Smooth muscle cell (in vitro differentiated cells): ENCODE results near the gene FUBP3. TPM values are rescaled to one million over a fixed set of nuclear protein-coding genes. Genes with fewer than 3 reads are reported as not detected.

Experiments
- DNase-seq: peaks from one replicate; lab custom pipeline; 2025; ENCODE audit not compliant: unreplicated experiment; lab: John Stamatoyannopoulos, UW
- H2AFZ ChIP-seq: fragments of 200-600 bp; sonication (generic); 2 replicates; pipeline ENCODE4 v1.6.0; 2016; ENCODE audit warnings: antibody characterized with exemption, low read depth, mild to moderate bottlenecking
- H3F3A ChIP-seq: fragments of 200-600 bp; sonication (generic); 2 replicates; pipeline ENCODE4 v1.6.0; 2017; ENCODE audit warnings: antibody characterized with exemption, low read depth
- H3K27ac ChIP-seq: fragments of 200-600 bp; sonication (generic); 2 replicates; pipeline ENCODE4 v1.5.1; 2016; ENCODE audit warnings: low read depth, mild to moderate bottlenecking
- H3K27me3 ChIP-seq: fragments of 200-600 bp; sonication (generic); 2 replicates; pipeline ENCODE4 v1.6.1; 2016; ENCODE audit warnings: low read depth, mild to moderate bottlenecking
- H3K36me3 ChIP-seq: fragments of 200-600 bp; sonication (generic); 2 replicates; pipeline ENCODE4 v1.5.1; 2016; ENCODE audit warnings: low read depth
- H3K4me1 ChIP-seq: fragments of 200-600 bp; sonication (generic); 2 replicates; pipeline ENCODE4 v1.5.1; 2016; ENCODE audit warnings: low read depth
- H3K4me2 ChIP-seq: fragments of 200-600 bp; sonication (generic); 2 replicates; pipeline ENCODE4 v1.6.0; 2016; ENCODE audit warnings: mild to moderate bottlenecking
- H3K4me3 ChIP-seq: fragments of 200-600 bp; sonication (generic); 2 replicates; pipeline ENCODE4 v1.5.1; 2016; ENCODE audit warnings: mild to moderate bottlenecking
- H3K79me2 ChIP-seq: fragments of 200-600 bp; sonication (generic); 2 replicates; pipeline ENCODE4 v1.6.0; 2016; ENCODE audit warnings: low read depth, mild to moderate bottlenecking
- H3K9ac ChIP-seq: fragments of 200-600 bp; sonication (generic); 2 replicates; pipeline ENCODE4 v1.6.0; 2016; ENCODE audit warnings: low read depth
- H3K9me3 ChIP-seq: fragments of 200-600 bp; sonication (generic); replicated peaks from 2 replicates; pipeline ENCODE4 v1.5.1; 2016; ENCODE audit warnings: low read depth
- H4K20me1 ChIP-seq: fragments of 200-600 bp; sonication (generic); 2 replicates; pipeline ENCODE4 v1.6.0; 2016; ENCODE audit warnings: low read depth
- CTCF ChIP-seq: fragments of 200-600 bp; sonication (generic); IDR thresholded peaks from 2 replicates; pipeline ENCODE4 v1.5.1; 2017; ENCODE audit warnings: borderline replicate concordance, mild to moderate bottlenecking, antibody characterized with exemption; ENCODE audit not compliant: insufficient read depth, poor library complexity, severe bottlenecking
- WGBS: methylation state at CpG from one replicate; pipeline ENCODE4 v1.1.7; 2016; ENCODE audit warnings: low lambda C conversion rate; 5-methylcytosine and 5-hydroxymethylcytosine counted together
- polyA plus RNA-seq: library from polyadenylated mRNA; unstranded; fragments of >200 nt; fragmentation: Nextera tagmentation; extraction: Ambion mirVana; gene quantifications from 2 replicates; pipeline ENCODE4 v1.2.1, GENCODE V29; 2016
- total RNA-seq: library from RNA; depleted of rRNA; stranded (reverse); fragments of >200 nt; gene quantifications from 2 replicates; pipeline ENCODE4 v1.2.3, GENCODE V29; 2014

The FUBP3 gene
- total and polyA plus RNA-seq, 2 experiments from 2014 or later = 46.9 to 52.5 TPM

- peak overlapping the region; percentile 87 for H2AFZ ChIP-seq
- peak overlapping the region; percentile 59 for H3K4me3 ChIP-seq
- H3K9ac ChIP-seq = no peak overlapping the region
- no peaks in the 10 kb centered on the region for H3K4me1 ChIP-seq
- H3K9me3 ChIP-seq = no peaks in the 10 kb centered on the region
- H3K27ac ChIP-seq = no peak overlapping the region
- no peaks in the 10 kb centered on the region for H3F3A ChIP-seq
- TF ChIP-seq CTCF = no peak
- no peaks in the 10 kb centered on the region for H4K20me1 ChIP-seq
- H3K27me3 ChIP-seq = peaks cover 23% of the 10 kb centered on the region
- 9% methylated on average over 51 of the region's 116 CpGs for WGBS
- DNase-seq = peak; percentile 59
- peak overlapping the region; percentile 97 for H3K4me2 ChIP-seq
- H3K79me2 ChIP-seq = no peaks in the 10 kb centered on the region
- H3K36me3 ChIP-seq = no peaks in the 10 kb centered on the region
Observed at GRCh38 chr9:130680836-130681768, 101.7 kb downstream of the FUBP3 start.

DNA sequence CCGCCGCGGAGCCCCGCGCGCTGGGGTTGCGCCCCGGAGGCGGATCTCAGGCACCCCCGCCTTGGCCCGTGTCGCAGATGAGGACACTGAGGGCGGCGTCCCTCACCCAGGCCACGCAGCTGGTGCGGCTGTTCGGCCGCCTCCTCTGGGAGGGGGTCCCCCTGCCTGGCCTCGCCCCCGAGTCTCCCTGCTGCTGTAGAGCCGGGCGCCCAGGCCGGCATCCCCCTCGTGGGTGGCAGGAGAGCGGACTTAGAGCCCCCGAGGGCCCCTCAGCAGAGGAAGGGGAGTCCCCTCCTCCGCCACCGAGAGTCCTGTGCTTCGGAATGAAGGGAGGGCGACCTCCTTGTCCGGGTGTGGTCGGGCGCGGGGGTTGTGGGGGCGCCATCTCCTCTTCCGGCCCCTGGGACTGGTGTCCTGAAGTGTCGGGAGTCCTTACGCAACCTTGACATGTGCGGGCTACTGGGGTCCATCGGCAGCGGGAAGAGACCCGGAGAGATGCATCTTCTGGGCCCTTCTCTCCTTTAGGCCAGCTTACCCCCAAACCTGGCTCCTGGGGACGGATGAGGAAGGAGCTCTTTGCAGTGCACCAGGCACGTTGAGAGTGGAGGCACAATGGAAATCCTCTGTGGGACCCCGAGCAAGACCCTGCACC is 102.5 kb downstream of the FUBP3 start:
- Histone ChIP-seq H2AFZ (peak overlapping the region; percentile 92), H4K20me1 (no peaks in the 10 kb centered on the region), H3K4me1 (no peaks in the 10 kb centered on the region), H3K27ac (no peak overlapping the region), H3K36me3 (no peaks in the 10 kb centered on the region), H3K9me3 (no peaks in the 10 kb centered on the region), H3K27me3 (peaks cover 23% of the 10 kb centered on the region), H3K4me3 (peak overlapping the region; percentile 59), H3K79me2 (no peaks in the 10 kb centered on the region), H3F3A (no peaks in the 10 kb centered on the region), H3K4me2 (peak overlapping the region; percentile 97), H3K9ac (no peak overlapping the region)
- DNase-seq = no peak
- no peak for TF ChIP-seq CTCF
- 4% methylated on average over 40 of the region's 45 CpGs for WGBS

DNA sequence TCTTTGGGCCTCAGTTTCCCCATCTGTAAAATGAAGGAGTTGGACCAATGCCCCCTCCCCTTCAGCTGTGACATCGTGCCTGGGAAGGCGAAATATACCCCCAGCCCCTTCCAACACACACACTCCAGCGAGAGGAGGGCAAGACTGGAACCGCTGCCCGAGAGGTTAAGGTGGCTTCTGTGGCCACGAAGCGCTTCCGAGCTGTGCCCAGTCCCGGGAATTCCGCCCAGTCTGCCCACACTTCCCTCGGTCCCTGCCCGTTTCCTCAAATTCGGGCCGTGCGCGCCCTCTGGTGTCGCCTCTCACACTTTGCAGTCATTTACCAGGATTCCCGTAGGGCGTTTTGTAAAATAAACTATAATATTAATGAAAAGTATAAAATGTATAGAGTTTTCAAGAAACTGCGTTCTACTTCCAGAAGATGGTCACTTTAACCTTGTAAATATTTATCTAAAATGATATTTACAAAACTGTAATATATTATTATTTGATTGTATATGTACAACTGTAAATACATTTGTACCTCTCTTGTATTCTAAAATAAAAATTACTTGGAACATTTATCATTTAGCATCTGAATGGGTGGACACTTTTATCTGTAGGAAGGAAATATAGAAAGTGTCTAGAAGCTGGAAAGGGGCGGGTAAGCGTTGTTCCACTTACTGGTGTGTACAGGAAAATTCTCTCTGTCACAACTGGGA is 103.2 kb downstream of the FUBP3 start:
- Histone ChIP-seq H3K36me3 (no peaks in the 10 kb centered on the region), H3K4me2 (peak overlapping the region; percentile 97), H3K79me2 (no peaks in the 10 kb centered on the region), H4K20me1 (no peaks in the 10 kb centered on the region), H3F3A (no peaks in the 10 kb centered on the region), H3K9ac (no peak overlapping the region), H3K9me3 (no peaks in the 10 kb centered on the region), H3K4me3 (peak overlapping the region; percentile 59), H3K27me3 (peaks cover 21% of the 10 kb centered on the region), H2AFZ (no peak overlapping the region), H3K27ac (no peak overlapping the region), H3K4me1 (no peaks in the 10 kb centered on the region)
- 5% methylated on average over 22 of the region's 22 CpGs for WGBS
- TF ChIP-seq CTCF = peak; percentile 85
- DNase-seq = peak; percentile 30
